Activated naive CD8-positive, alpha-beta T cell treated with anti-CD3 and anti-CD28 coated beads for 36 hours (primary cell): Measurements from ENCODE around the gene CHRM1. TPM values are rescaled to one million over a fixed set of nuclear protein-coding genes. Genes with fewer than 3 reads are reported as not detected.
"Not testable (repeated sequence)": the region's sequence is repeated elsewhere in the genome, so short reads cannot be mapped to it uniquely, and the experiment has no call there.

Experiments
- DNase-seq: peaks from one replicate; pipeline ENCODE4 v3.0.0; 2021
- H3K27ac Mint-ChIP-seq: one replicate; pipeline ENCODE4 v1.8.0; 2022; ENCODE audit warnings: mild to moderate bottlenecking, moderate library complexity, mixed read lengths
- H3K27me3 Mint-ChIP-seq: one replicate; pipeline ENCODE4 v1.8.0; 2022; ENCODE audit warnings: mild to moderate bottlenecking, mixed read lengths
- H3K36me3 Mint-ChIP-seq: one replicate; pipeline ENCODE4 v1.8.0; 2021; ENCODE audit warnings: mild to moderate bottlenecking, mixed read lengths
- H3K4me1 Mint-ChIP-seq: one replicate; pipeline ENCODE4 v1.8.0; 2021; ENCODE audit warnings: mixed read lengths
- H3K4me3 Mint-ChIP-seq: one replicate; pipeline ENCODE4 v1.8.0; 2022; ENCODE audit warnings: mild to moderate bottlenecking, moderate library complexity, mixed read lengths
- H3K9me3 Mint-ChIP-seq: one replicate; pipeline ENCODE4 v1.8.0; 2022; ENCODE audit warnings: mixed read lengths
- total RNA-seq, 2 experiments: library from RNA; stranded (reverse); gene quantifications; one replicate each; pipeline ENCODE4 v1.2.3, GENCODE V29; 2021

Gene CHRM1
- total RNA-seq, 2 experiments from 2014 or later, result not detected

DNA sequence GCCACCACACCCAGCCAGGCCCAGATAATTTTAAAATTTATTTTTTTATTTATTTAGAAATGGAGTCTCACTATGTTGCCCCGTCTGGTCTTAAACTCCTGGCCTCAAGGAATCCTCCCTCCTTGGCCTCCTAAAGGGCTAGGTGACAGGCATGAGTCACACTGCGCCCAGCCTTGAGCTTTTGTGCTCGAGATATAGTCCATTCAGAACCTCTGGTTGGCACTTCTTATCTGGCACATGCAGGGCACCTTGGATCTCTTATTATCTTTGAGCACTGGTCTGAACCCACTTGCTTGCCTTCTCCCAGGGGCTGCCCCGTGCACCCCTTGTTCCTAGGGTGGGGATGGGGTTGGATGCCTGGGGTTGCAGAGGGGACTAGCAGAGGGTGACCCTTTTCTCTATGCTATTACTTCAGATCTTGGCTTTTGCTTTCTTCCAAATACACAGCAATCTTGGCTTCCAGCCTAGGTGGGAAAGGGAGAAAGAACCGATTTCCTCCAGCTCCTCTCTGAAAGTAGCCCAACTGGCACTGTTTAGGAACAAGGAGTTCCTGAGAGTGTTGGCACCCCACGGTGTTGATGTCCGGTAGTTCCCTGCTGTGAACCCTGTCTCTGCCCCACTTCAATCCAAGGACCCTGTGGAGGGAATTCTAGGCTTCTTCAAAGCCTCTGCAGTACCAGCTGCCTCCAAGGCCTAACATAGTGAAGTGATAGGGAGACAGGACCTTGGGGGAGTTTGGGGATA is 41.8 kb downstream of the CHRM1 start:
- H3K27me3 Mint-ChIP-seq, result peaks cover 9% of the 10 kb centered on the region
- peak overlapping the region; percentile 100 for H3K4me3 Mint-ChIP-seq
- no peak for DNase-seq
- peaks cover 67% of the 10 kb centered on the region for H3K36me3 Mint-ChIP-seq
- peaks cover 1% of the 10 kb centered on the region for H3K9me3 Mint-ChIP-seq
- peak overlapping the region; percentile 100 for H3K27ac Mint-ChIP-seq
- H3K4me1 Mint-ChIP-seq, result peaks cover 33% of the 10 kb centered on the region

- peaks cover 1% of the 10 kb centered on the region for H3K9me3 Mint-ChIP-seq
- no peak for DNase-seq
- peaks cover 8% of the 10 kb centered on the region for H3K27me3 Mint-ChIP-seq
- no peak overlapping the region for H3K27ac Mint-ChIP-seq
- no peak overlapping the region for H3K4me3 Mint-ChIP-seq
- peaks cover 45% of the 10 kb centered on the region for H3K36me3 Mint-ChIP-seq
- peaks cover 13% of the 10 kb centered on the region for H3K4me1 Mint-ChIP-seq
Measured at GRCh38 chr11:62876712-62877111, 44.5 kb downstream of the CHRM1 start.

GRCh38 chr11:62875698-62876478 is 45.3 kb downstream of the CHRM1 start:
- H3K27me3 Mint-ChIP-seq, result peaks cover 3% of the 10 kb centered on the region
- no peak for DNase-seq
- peaks cover 37% of the 10 kb centered on the region for H3K36me3 Mint-ChIP-seq
- H3K4me3 Mint-ChIP-seq, result no peak overlapping the region
- no peak overlapping the region for H3K27ac Mint-ChIP-seq
- peaks cover 12% of the 10 kb centered on the region for H3K4me1 Mint-ChIP-seq
- H3K9me3 Mint-ChIP-seq, result no peaks in the 10 kb centered on the region

DNA sequence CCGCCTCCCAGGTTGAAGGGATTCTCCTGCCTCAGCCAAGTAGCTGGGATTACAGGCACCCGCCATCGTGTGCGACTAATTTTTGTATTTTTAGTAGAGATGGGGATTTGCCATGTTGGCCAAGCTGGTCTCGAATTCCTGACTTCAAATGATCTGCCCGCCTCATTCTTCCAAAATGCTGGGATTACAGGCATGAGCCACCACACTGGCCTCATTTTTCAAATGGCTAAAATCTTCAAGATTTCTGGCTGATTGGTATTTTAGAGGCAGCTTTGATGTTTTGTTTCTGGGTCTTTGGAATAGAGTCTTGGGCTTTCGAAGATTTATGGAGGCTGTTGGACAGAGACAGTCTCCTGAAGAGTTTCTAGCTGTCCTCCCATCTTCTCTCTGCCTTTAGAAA is 46.3 kb downstream of the CHRM1 start:
- Mint-ChIP-seq H3K9me3 (no peaks in the 10 kb centered on the region), H3K4me1 (peaks cover 5% of the 10 kb centered on the region), H3K27me3 (no peaks in the 10 kb centered on the region), H3K4me3 (no peak overlapping the region), H3K27ac (no peak overlapping the region), H3K36me3 (peaks cover 29% of the 10 kb centered on the region)
- DNase-seq, result no peak

- H3K27me3 Mint-ChIP-seq, result no peaks in the 10 kb centered on the region
- peaks cover 21% of the 10 kb centered on the region for H3K36me3 Mint-ChIP-seq
- no peaks in the 10 kb centered on the region for H3K9me3 Mint-ChIP-seq
- H3K4me1 Mint-ChIP-seq, result peaks cover 15% of the 10 kb centered on the region
- no peak overlapping the region for H3K4me3 Mint-ChIP-seq
- DNase-seq, result no peak
- H3K27ac Mint-ChIP-seq, result no peak overlapping the region
Measured at GRCh38 chr11:62865635-62866034, 55.5 kb downstream of the CHRM1 start.

- Mint-ChIP-seq H3K27me3 (no peaks in the 10 kb centered on the region), H3K4me1 (peaks cover 26% of the 10 kb centered on the region), H3K9me3 (no peaks in the 10 kb centered on the region), H3K27ac (no peak overlapping the region), H3K36me3 (peaks cover 26% of the 10 kb centered on the region), H3K4me3 (no peak overlapping the region)
- DNase-seq, result no peak
Measured at GRCh38 chr11:62863687-62864335, 57.4 kb downstream of the CHRM1 start.

GRCh38 chr11:62861564-62862192 is 59.5 kb downstream of the CHRM1 start:
- Mint-ChIP-seq H3K36me3 (peaks cover 45% of the 10 kb centered on the region), H3K4me1 (peaks cover 40% of the 10 kb centered on the region), H3K27ac (peak overlapping the region; percentile 29)
- not testable (repeated sequence) for H3K9me3 Mint-ChIP-seq, H3K4me3 Mint-ChIP-seq, H3K27me3 Mint-ChIP-seq, DNase-seq

GRCh38 chr11:62860835-62861563 is 60.2 kb downstream of the CHRM1 start:
- no peak for DNase-seq
- peaks cover 2% of the 10 kb centered on the region for H3K27me3 Mint-ChIP-seq

GRCh38 chr11:62859281-62859703 is 61.9 kb downstream of the CHRM1 start:
- Mint-ChIP-seq H3K27me3 (peaks cover 18% of the 10 kb centered on the region), H3K27ac (peak overlapping the region; percentile 59)

More at GRCh38 chr11:62860835-62861563, 60.2 kb downstream of the CHRM1 start:
- H3K4me3 Mint-ChIP-seq, result no peak overlapping the region
- H3K4me1 Mint-ChIP-seq, result peaks cover 40% of the 10 kb centered on the region
- peak overlapping the region; percentile 38 for H3K27ac Mint-ChIP-seq
- no peaks in the 10 kb centered on the region for H3K9me3 Mint-ChIP-seq
- H3K36me3 Mint-ChIP-seq, result peaks cover 49% of the 10 kb centered on the region

More at GRCh38 chr11:62859281-62859703, 61.9 kb downstream of the CHRM1 start:
- H3K9me3 Mint-ChIP-seq, H3K4me3 Mint-ChIP-seq, DNase-seq: not testable (repeated sequence)
- Mint-ChIP-seq H3K4me1 (peaks cover 45% of the 10 kb centered on the region), H3K36me3 (peaks cover 61% of the 10 kb centered on the region)

Other genes with a start within 250 kb of the CHRM1 start
- 1 to 10 TPM; 5.0 to 5.7 TPM for gene UQCC3, start 249.7 kb downstream of the CHRM1 start, total RNA-seq
- gene LBHD1, start 249.1 kb downstream of the CHRM1 start, total RNA-seq, result 10 to 100 TPM; 22.6 to 26.0 TPM
- gene UBXN1, start 242.3 kb downstream of the CHRM1 start, total RNA-seq, result 100 to 1,000 TPM; 123 to 124 TPM
- under 1 TPM; 0.16 to 0.21 TPM for gene LRRN4CL, start 231.8 kb downstream of the CHRM1 start, total RNA-seq
- 10 to 100 TPM; 22.7 to 23.7 TPM for gene BSCL2, start 213.9 kb downstream of the CHRM1 start, total RNA-seq
- gene GNG3, start 213.7 kb downstream of the CHRM1 start, total RNA-seq, result not detected
- gene HNRNPUL2, start 193.9 kb downstream of the CHRM1 start, total RNA-seq, result 10 to 100 TPM; 54.4 to 56.3 TPM
- gene TTC9C, start 192.9 kb downstream of the CHRM1 start, total RNA-seq, result 10 to 100 TPM; 29.3 to 33.4 TPM
- 1 to 10 TPM; 4.8 to 6.3 TPM for gene ZBTB3, start 167.2 kb downstream of the CHRM1 start, total RNA-seq
- gene POLR2G, start 159.8 kb downstream of the CHRM1 start, total RNA-seq, result 100 to 1,000 TPM; 125 to 131 TPM
- 10 to 100 TPM; 22.0 to 22.1 TPM for gene TAF6L, start 150.0 kb downstream of the CHRM1 start, total RNA-seq
- 10 to 100 TPM; 30.7 to 34.3 TPM for gene TMEM179B, start 134.0 kb downstream of the CHRM1 start, total RNA-seq
- 1 to 10 TPM; 9.4 to 10.0 TPM for gene TMEM223, start 129.4 kb downstream of the CHRM1 start, total RNA-seq
- gene NXF1, start 115.9 kb downstream of the CHRM1 start, total RNA-seq, result 100 to 1,000 TPM; 107 to 111 TPM
- 10 to 100 TPM; 19.5 to 20.4 TPM for gene STX5, start 89.3 kb downstream of the CHRM1 start, total RNA-seq
- gene TEX54, start 88.5 kb downstream of the CHRM1 start, total RNA-seq, result not detected
- gene WDR74, start 81.8 kb downstream of the CHRM1 start, total RNA-seq, result 100 to 1,000 TPM; 139 to 141 TPM
- gene SLC3A2, start 40.5 kb downstream of the CHRM1 start, total RNA-seq, result 100 to 1,000 TPM; 408 to 428 TPM
- not detected for gene SLC22A6, start 63.6 kb upstream of the CHRM1 start, total RNA-seq
- not detected for gene SLC22A8, start 94.5 kb upstream of the CHRM1 start, total RNA-seq
- not detected for gene SLC22A24, start 222.9 kb upstream of the CHRM1 start, total RNA-seq